Testis (tissue), 3 donors: ENCODE data around the gene ERBB3. TPM values are rescaled to one million over a fixed set of nuclear protein-coding genes. Genes with fewer than 3 reads are reported as not detected.

ENCODE experiments used
- DNase-seq: peaks from one replicate; pipeline ENCODE4 v3.0.0-alpha.2; 2019
- H3K27ac ChIP-seq, 2 donors: fragments of 200-600 bp; sonication (generic); one replicate each; pipeline ENCODE4 v1.5.1; 2019
- H3K27me3 ChIP-seq: fragments of 200-600 bp; sonication (generic); one replicate; pipeline ENCODE4 v1.5.1; 2019
- H3K36me3 ChIP-seq: fragments of 200-600 bp; sonication (generic); one replicate; pipeline ENCODE4 v1.5.1; 2017; ENCODE audit warnings: low read depth; ENCODE audit errors: missing control alignments
- H3K4me1 ChIP-seq: fragments of 200-600 bp; sonication (generic); one replicate; pipeline ENCODE4 v1.5.1; 2019
- H3K4me3 ChIP-seq, 2 donors: fragments of 200-600 bp; sonication (generic); one replicate each; pipeline ENCODE4 v1.5.1; 2017 to 2019
- H3K9me3 ChIP-seq: fragments of 200-600 bp; sonication (generic); one replicate; pipeline ENCODE4 v1.5.1; 2017
- POLR2A ChIP-seq: fragments of 450-650 bp; IDR thresholded peaks from one replicate; pipeline ENCODE4 v1.6.1; 2017; ENCODE audit warnings: antibody characterized with exemption, mild to moderate bottlenecking, moderate library complexity
- WGBS, 2 donors: methylation state at CpG; one replicate each; pipeline ENCODE4 v1.1.5; 2018; 5-methylcytosine and 5-hydroxymethylcytosine counted together
- intact Hi-C: fragments of 100-400 bp; cut with DNase I; formaldehyde crosslinking; loops from one replicate; pipeline ENCODE4 v1.15.1; 2023; ENCODE audit warnings: low total_unique reads
- polyA plus RNA-seq: library from polyadenylated mRNA; stranded (reverse); fragments of 350-450 nt; fragmentation: Illumina TruSeq; extraction: RNeasy Lipid Tissue Mini Kit (QIAGEN cat#74804); gene quantifications from one replicate; pipeline ENCODE4 v1.2.3, GENCODE V29; 2014; ENCODE audit warnings: low read depth, low replicate concordance; ENCODE audit not compliant: insufficient read depth
- total RNA-seq, 2 donors: library from RNA; depleted of rRNA; stranded (reverse); fragments of >200 nt; gene quantifications; one replicate each; pipeline ENCODE4 v1.2.3, GENCODE V29; 2016
- TF ChIP-seq, protein P1 (sequence below), 3 experiments: fragments of 450-650 bp in 2 of 3; fragments of 200-600 bp in 1 of 3; sonication (generic) in 1 of 3; IDR thresholded peaks; one replicate each; pipeline ENCODE4 v1.5.1; 2016 to 2019; ENCODE audit warnings: antibody characterized with exemption in 3 of 3, mild to moderate bottlenecking in 2 of 3, moderate library complexity in 1 of 3

The ERBB3 gene
- total and polyA plus RNA-seq, 3 donors from 2014 or later, result 3.3 to 9.8 (median 6.1) TPM

- H3K9me3 ChIP-seq, result no peaks in the 10 kb centered on the region
- no peak for TF ChIP-seq POLR2A
- TF ChIP-seq, protein P1, sequence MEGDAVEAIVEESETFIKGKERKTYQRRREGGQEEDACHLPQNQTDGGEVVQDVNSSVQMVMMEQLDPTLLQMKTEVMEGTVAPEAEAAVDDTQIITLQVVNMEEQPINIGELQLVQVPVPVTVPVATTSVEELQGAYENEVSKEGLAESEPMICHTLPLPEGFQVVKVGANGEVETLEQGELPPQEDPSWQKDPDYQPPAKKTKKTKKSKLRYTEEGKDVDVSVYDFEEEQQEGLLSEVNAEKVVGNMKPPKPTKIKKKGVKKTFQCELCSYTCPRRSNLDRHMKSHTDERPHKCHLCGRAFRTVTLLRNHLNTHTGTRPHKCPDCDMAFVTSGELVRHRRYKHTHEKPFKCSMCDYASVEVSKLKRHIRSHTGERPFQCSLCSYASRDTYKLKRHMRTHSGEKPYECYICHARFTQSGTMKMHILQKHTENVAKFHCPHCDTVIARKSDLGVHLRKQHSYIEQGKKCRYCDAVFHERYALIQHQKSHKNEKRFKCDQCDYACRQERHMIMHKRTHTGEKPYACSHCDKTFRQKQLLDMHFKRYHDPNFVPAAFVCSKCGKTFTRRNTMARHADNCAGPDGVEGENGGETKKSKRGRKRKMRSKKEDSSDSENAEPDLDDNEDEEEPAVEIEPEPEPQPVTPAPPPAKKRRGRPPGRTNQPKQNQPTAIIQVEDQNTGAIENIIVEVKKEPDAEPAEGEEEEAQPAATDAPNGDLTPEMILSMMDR (IDR thresholded peaks at IDR 0.05), result peak; percentile 31 to 69 (median 61)
- H3K4me1 ChIP-seq, result peaks cover 7% of the 10 kb centered on the region
- DNase-seq, result peak; percentile 76
- no peaks in the 10 kb centered on the region for H3K36me3 ChIP-seq
- no peaks in the 10 kb centered on the region for H3K27me3 ChIP-seq
- 1% methylated on average over 16 to 50 of the region's 50 CpGs for WGBS, 2 donors
- H3K27ac ChIP-seq, result no peak overlapping the region
- intact Hi-C loops, result no loop called here
- H3K4me3 ChIP-seq, result peak overlapping the region; percentile 39 to 42
Measured at GRCh38 chr12:56078931-56079722, 838 bp upstream of the ERBB3 start.

DNA sequence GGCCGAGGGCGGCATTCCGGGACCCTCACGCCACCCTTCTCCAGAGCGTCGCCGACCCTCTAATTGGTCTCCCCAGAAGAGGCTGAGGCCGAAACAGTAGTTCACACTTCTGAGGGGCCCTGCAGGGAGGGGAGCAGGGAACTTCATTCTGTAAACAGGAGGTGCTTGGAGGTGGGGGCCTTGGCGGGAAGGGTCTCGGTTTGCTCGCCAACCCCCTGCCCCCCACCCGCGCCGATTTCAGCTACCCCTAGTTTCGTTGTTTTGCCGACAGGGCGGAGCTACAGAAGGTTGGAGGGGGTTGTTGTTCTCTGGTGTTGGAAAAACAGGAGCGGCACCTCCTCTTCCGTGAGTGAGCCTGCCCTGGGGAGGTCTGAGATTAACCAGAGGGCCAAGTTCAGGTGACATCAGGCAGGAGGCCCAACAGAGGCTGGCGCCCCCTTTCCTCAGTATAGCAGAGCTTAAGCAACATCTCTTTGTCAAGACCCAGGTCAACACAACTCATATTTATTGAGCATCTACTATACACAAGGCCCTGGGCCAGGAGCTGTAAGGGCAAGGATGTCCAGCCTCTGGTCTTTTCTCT is 682 bp downstream of the ERBB3 start:
- WGBS, 2 donors, result 17 to 59% methylated on average over 2 to 20 of the region's 20 CpGs
- TF ChIP-seq, protein P1 (IDR thresholded peaks at IDR 0.05), result no peak
- TF ChIP-seq POLR2A, result no peak
- no peaks in the 10 kb centered on the region for H3K36me3 ChIP-seq
- no peaks in the 10 kb centered on the region for H3K27me3 ChIP-seq
- peak overlapping the region; percentile 39 to 42 for H3K4me3 ChIP-seq
- intact Hi-C loops, result no loop called here
- peaks cover 7% of the 10 kb centered on the region for H3K4me1 ChIP-seq
- no peaks in the 10 kb centered on the region for H3K9me3 ChIP-seq
- no peak for DNase-seq
- no peak overlapping the region for H3K27ac ChIP-seq

GRCh38 chr12:56081393-56082347 is 1.7 kb downstream of the ERBB3 start:
- DNase-seq, result no peak
- H3K27ac ChIP-seq, result no peak overlapping the region
- peaks cover 7% of the 10 kb centered on the region for H3K4me1 ChIP-seq
- no peak overlapping the region for H3K4me3 ChIP-seq
- 48 to 58% methylated on average over 6 of the region's 6 CpGs for WGBS, 2 donors
- TF ChIP-seq POLR2A, result no peak
- TF ChIP-seq, protein P1 (IDR thresholded peaks at IDR 0.05), result no peak
- no peaks in the 10 kb centered on the region for H3K27me3 ChIP-seq
- no peaks in the 10 kb centered on the region for H3K9me3 ChIP-seq
- intact Hi-C loops, result no loop called here
- H3K36me3 ChIP-seq, result no peaks in the 10 kb centered on the region

DNA sequence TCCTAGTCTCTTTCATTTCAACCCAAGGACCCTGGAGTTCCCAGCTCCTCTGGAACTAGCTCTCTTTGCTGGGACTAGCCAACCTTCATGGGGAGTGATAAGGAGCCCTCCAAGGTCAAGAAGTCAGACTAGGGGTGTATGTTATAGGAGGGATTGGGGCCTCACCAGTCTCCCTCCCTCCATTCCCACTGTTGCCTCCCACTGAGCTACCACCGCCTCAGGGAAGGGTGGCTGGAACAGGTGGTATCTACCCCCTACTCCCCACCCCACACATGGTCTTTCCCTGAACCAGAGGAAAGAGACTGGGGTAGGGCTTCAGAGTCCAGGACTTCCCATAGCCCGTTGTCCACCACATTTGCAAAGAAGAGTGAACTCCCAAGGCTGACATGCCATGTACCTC is 2.4 kb downstream of the ERBB3 start:
- Histone ChIP-seq H3K36me3 (no peaks in the 10 kb centered on the region), H3K27me3 (no peaks in the 10 kb centered on the region), H3K27ac (no peak overlapping the region), H3K4me1 (peaks cover 7% of the 10 kb centered on the region), H3K9me3 (no peaks in the 10 kb centered on the region), H3K4me3 (no peak overlapping the region)
- TF ChIP-seq, protein P1 (IDR thresholded peaks at IDR 0.05), result no peak
- no peak for TF ChIP-seq POLR2A
- no peak for DNase-seq
- WGBS, 2 donors, result 42 to 71% methylated on average over 1 to 2 of the region's 2 CpGs
- intact Hi-C loops, result no loop called here
